Hepatocyte (in vitro differentiated cells): ENCODE measurements around the gene MORN4.

Experiments
- CTCF ChIP-seq: fragments of 200-600 bp; sonication (generic); IDR thresholded peaks from 2 replicates; pipeline ENCODE4 v1.5.1; 2016; ENCODE audit warnings: antibody characterized with exemption, mild to moderate bottlenecking; ENCODE audit not compliant: poor library complexity
- EZH2 ChIP-seq: fragments of 200-600 bp; sonication (generic); IDR thresholded peaks from 2 replicates; pipeline ENCODE4 v1.6.1; 2016; ENCODE audit warnings: antibody characterized with exemption, mild to moderate bottlenecking, borderline replicate concordance
- EZH2phosphoT487 ChIP-seq: fragments of 200-600 bp; sonication (generic); IDR thresholded peaks from one replicate; pipeline ENCODE4 v1.6.1; 2018; ENCODE audit warnings: antibody characterized with exemption, mild to moderate bottlenecking, low read depth, moderate library complexity; ENCODE audit not compliant: unreplicated experiment, severe bottlenecking

DNA sequence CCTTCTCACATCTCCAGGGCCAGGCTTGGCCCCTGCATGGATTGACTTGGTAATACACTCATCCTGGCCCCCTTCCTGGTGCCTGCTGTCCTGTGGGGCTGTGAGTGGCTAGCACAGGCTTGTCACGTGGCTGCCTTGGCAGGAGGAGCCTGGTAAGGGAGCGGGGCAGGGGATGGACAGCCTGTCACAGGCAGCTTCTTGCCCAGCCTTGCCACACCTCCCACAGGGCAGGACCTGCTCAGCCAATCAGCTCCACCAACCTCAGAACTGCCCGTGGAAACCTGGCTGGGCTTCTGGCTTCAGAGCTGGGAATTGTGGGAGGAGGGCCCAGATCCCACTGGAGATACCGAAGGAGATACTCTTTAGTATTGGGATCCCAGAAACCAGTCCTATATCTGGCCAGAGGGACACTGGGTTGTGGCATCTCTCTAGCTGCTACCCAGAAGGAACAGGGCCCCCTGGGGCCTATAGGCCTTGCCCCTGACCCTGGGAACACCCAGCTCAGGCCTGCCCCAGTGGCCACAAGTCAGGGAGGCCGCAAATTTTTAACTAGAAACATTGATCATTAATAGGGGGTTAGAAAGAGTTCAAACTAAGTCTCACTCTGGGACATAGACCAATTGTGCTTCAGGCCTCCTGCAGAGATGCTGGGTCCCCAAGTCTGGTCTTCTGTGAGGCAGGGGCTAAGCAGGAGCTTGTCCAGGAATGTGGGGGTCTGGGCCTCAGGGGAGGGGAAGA is 49.1 kb downstream of the MORN4 start, which contains the start of gene HOGA1:
- TF ChIP-seq CTCF (no peak), EZH2 (no peak), EZH2phosphoT487 (no peak)
